PC-3 (cell line): ENCODE data around the gene CACNA1A.

Source experiments
- CTCF ChIP-seq: fragments of 300-600 bp; sonication (generic); conservative IDR thresholded peaks from 2 replicates; pipeline ENCODE4 v1.5.1; 2017; ENCODE audit warnings: antibody characterized with exemption, low read depth, mild to moderate bottlenecking, low read length
- EZH2 ChIP-seq: fragments of 300-600 bp; sonication (generic); IDR thresholded peaks from one replicate; pipeline ENCODE4 v1.6.1; 2017; ENCODE audit warnings: antibody characterized with exemption, mild to moderate bottlenecking, low read length; ENCODE audit not compliant: unreplicated experiment

DNA sequence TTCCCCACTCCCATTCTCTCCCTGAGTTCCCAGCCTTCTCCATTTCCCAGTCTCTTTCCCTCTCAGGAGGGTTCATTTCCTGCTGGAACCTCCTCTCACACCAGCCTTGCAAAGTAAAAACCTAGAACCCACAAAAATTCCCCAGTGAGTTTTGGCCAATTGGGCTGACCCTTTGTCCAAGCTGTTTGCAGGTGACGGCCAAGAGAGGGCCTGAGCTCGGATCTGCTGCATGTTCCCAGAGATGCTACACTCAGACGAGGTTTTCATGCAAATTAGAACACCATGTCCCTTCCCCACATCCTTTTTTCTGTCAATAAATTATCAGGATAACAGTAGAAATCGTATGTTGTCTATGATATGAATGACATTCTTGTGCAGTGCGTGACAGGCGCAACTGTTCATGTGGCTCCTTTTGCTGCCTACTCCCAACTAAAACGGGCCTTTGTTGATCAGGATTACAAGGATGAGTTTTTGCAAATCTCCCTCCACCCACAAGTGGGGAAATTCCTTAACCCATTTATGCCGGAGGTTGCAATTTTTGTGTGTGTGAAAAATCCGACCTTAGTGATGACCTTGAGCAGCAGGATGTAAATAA, 149.5 kb downstream of the CACNA1A start:
- no peak for TF ChIP-seq CTCF
- TF ChIP-seq EZH2: no peak
